Hepatocyte (in vitro differentiated cells): ENCODE data around the gene MPEG1. TPM values are rescaled to one million over a fixed set of nuclear protein-coding genes. Genes with fewer than 3 reads are reported as not detected.

ENCODE experiments used
- DNase-seq: peaks from one replicate; pipeline ENCODE4 v3.0.0-alpha.2; 2016; ENCODE audit warnings: low spot score
- H2AFZ ChIP-seq: fragments of 200-600 bp; sonication (generic); 2 replicates; pipeline ENCODE4 v1.6.0; 2016; ENCODE audit warnings: antibody characterized with exemption, mild to moderate bottlenecking
- H3K27ac ChIP-seq: fragments of 200-600 bp; sonication (generic); 2 replicates; pipeline ENCODE4 v1.5.1; 2016; ENCODE audit warnings: mild to moderate bottlenecking
- H3K27me3 ChIP-seq: fragments of 200-600 bp; sonication (generic); 2 replicates; pipeline ENCODE4 v1.6.1; 2016
- H3K36me3 ChIP-seq: fragments of 200-600 bp; sonication (generic); replicated peaks from 2 replicates; pipeline ENCODE4 v1.5.1; 2016; ENCODE audit warnings: low read depth; ENCODE audit not compliant: insufficient read depth
- H3K4me1 ChIP-seq: fragments of 200-600 bp; sonication (generic); 2 replicates; pipeline ENCODE4 v1.5.1; 2016; ENCODE audit warnings: mild to moderate bottlenecking, moderate library complexity; ENCODE audit not compliant: insufficient read depth
- H3K4me2 ChIP-seq: fragments of 200-600 bp; sonication (generic); 2 replicates; pipeline ENCODE4 v1.6.0; 2016
- H3K4me3 ChIP-seq: fragments of 200-600 bp; sonication (generic); 2 replicates; pipeline ENCODE4 v1.5.1; 2016; ENCODE audit warnings: mild to moderate bottlenecking
- H3K79me2 ChIP-seq: fragments of 200-600 bp; sonication (generic); 2 replicates; pipeline ENCODE4 v1.6.0; 2017; ENCODE audit warnings: mild to moderate bottlenecking
- H3K9me2 ChIP-seq: fragments of 200-600 bp; sonication (generic); replicated peaks from 2 replicates; pipeline ENCODE4 v1.6.0; 2017; ENCODE audit warnings: mild to moderate bottlenecking; ENCODE audit not compliant: insufficient read depth
- H3K9me3 ChIP-seq: fragments of 200-600 bp; sonication (generic); 2 replicates; pipeline ENCODE4 v1.5.1; 2016; ENCODE audit warnings: low read depth, mild to moderate bottlenecking
- H4K20me1 ChIP-seq: fragments of 200-600 bp; sonication (generic); 2 replicates; pipeline ENCODE4 v1.6.0; 2016; ENCODE audit warnings: mild to moderate bottlenecking; ENCODE audit not compliant: insufficient read depth, poor library complexity, severe bottlenecking
- CTCF ChIP-seq: fragments of 200-600 bp; sonication (generic); IDR thresholded peaks from 2 replicates; pipeline ENCODE4 v1.5.1; 2016; ENCODE audit warnings: antibody characterized with exemption, mild to moderate bottlenecking; ENCODE audit not compliant: poor library complexity
- EZH2 ChIP-seq: fragments of 200-600 bp; sonication (generic); IDR thresholded peaks from 2 replicates; pipeline ENCODE4 v1.6.1; 2016; ENCODE audit warnings: antibody characterized with exemption, mild to moderate bottlenecking, borderline replicate concordance
- EZH2phosphoT487 ChIP-seq: fragments of 200-600 bp; sonication (generic); IDR thresholded peaks from one replicate; pipeline ENCODE4 v1.6.1; 2018; ENCODE audit warnings: antibody characterized with exemption, mild to moderate bottlenecking, low read depth, moderate library complexity; ENCODE audit not compliant: unreplicated experiment, severe bottlenecking
- WGBS: methylation state at CpG from one replicate; pipeline ENCODE4 v1.1.6; 2016; ENCODE audit warnings: low lambda C conversion rate; ENCODE audit errors: missing lambda C conversion rate; 5-methylcytosine and 5-hydroxymethylcytosine counted together
- polyA plus RNA-seq: library from polyadenylated mRNA; unstranded; fragments of >200 nt; fragmentation: Nextera tagmentation; extraction: Ambion mirVana; gene quantifications from 2 replicates; pipeline ENCODE4 v1.2.1, GENCODE V29; 2016
- total RNA-seq: library from RNA; depleted of rRNA; stranded (reverse); fragments of >200 nt; gene quantifications from 2 replicates; pipeline ENCODE4 v1.2.3, GENCODE V29; 2014

The MPEG1 gene
- total and polyA plus RNA-seq, 2 experiments from 2014 or later = 0.57 TPM; not detected in 1

GRCh38 chr11:59185386-59185945, 27.3 kb downstream of the MPEG1 start:
- Histone ChIP-seq H3K9me3 (no peaks in the 10 kb centered on the region), H4K20me1 (peaks cover 4% of the 10 kb centered on the region), H3K4me3 (no peak overlapping the region), H3K4me1 (peaks cover 41% of the 10 kb centered on the region), H3K36me3 (no peaks in the 10 kb centered on the region), H3K27ac (peak overlapping the region; percentile 91), H3K4me2 (peak overlapping the region; percentile 61), H2AFZ (no peak overlapping the region), H3K9me2 (no peaks in the 10 kb centered on the region), H3K79me2 (peaks cover 68% of the 10 kb centered on the region), H3K27me3 (no peaks in the 10 kb centered on the region)
- peak; percentile 29 for DNase-seq
- WGBS = 66% methylated on average over 5 of the region's 5 CpGs
- TF ChIP-seq EZH2 (no peak), CTCF (no peak), EZH2phosphoT487 (no peak)

- H3K4me2 ChIP-seq = peak overlapping the region; percentile 61
- H3K27ac ChIP-seq = peak overlapping the region; percentile 91
- no peak for DNase-seq
- 68% methylated on average over 9 of the region's 9 CpGs for WGBS
- peaks cover 75% of the 10 kb centered on the region for H3K79me2 ChIP-seq
- H3K36me3 ChIP-seq = no peaks in the 10 kb centered on the region
- peaks cover 41% of the 10 kb centered on the region for H3K4me1 ChIP-seq
- no peaks in the 10 kb centered on the region for H3K27me3 ChIP-seq
- no peaks in the 10 kb centered on the region for H3K9me2 ChIP-seq
- peaks cover 4% of the 10 kb centered on the region for H4K20me1 ChIP-seq
- TF ChIP-seq EZH2phosphoT487 (no peak), EZH2 (no peak), CTCF (no peak)
- no peaks in the 10 kb centered on the region for H3K9me3 ChIP-seq
- H2AFZ ChIP-seq = no peak overlapping the region
- no peak overlapping the region for H3K4me3 ChIP-seq
Observed at GRCh38 chr11:59184691-59185339, 27.9 kb downstream of the MPEG1 start.

- Histone ChIP-seq H3K27ac (peak overlapping the region; percentile 91), H3K4me2 (peak overlapping the region; percentile 61), H3K27me3 (no peaks in the 10 kb centered on the region), H2AFZ (no peak overlapping the region), H3K9me3 (no peaks in the 10 kb centered on the region), H3K36me3 (no peaks in the 10 kb centered on the region), H3K4me1 (peaks cover 41% of the 10 kb centered on the region), H3K4me3 (no peak overlapping the region), H3K9me2 (no peaks in the 10 kb centered on the region), H3K79me2 (peaks cover 85% of the 10 kb centered on the region), H4K20me1 (peaks cover 4% of the 10 kb centered on the region)
- WGBS = 67% methylated on average over 1 of the region's 1 CpG
- no peak for TF ChIP-seq EZH2
- no peak for TF ChIP-seq EZH2phosphoT487
- TF ChIP-seq CTCF = no peak
- DNase-seq = no peak
Observed at GRCh38 chr11:59183771-59184170, 29.0 kb downstream of the MPEG1 start.
